GM18858 (cell line): ENCODE results near the gene LCOR.
"Not testable (repeated sequence)": the region's sequence is repeated elsewhere in the genome, so short reads cannot be mapped to it uniquely, and the experiment has no call there.

Experiments used
- ATAC-seq: cut with Tn5 transposase; IDR thresholded peaks from one replicate; pipeline ENCODE4 v1.9.1; 2021; ENCODE audit not compliant: unreplicated experiment

LCOR gene

GRCh38 chr10:96924861-96925260 is 92.8 kb downstream of the LCOR start:
- ATAC-seq, result no peak

- ATAC-seq, result no peak
Observed at GRCh38 chr10:96930469-96930868, 98.4 kb downstream of the LCOR start.

- ATAC-seq, result no peak
Observed at GRCh38 chr10:96935148-96935547, 103.0 kb downstream of the LCOR start.

- no peak for ATAC-seq
Observed at GRCh38 chr10:96935810-96936209, 103.7 kb downstream of the LCOR start.

GRCh38 chr10:96943161-96943560 is 111.1 kb downstream of the LCOR start:
- ATAC-seq, result not testable (repeated sequence)

GRCh38 chr10:96947036-96947435 is 114.9 kb downstream of the LCOR start:
- no peak for ATAC-seq

- ATAC-seq, result no peak
Observed at GRCh38 chr10:96949039-96949683, 117.1 kb downstream of the LCOR start.

- ATAC-seq, result no peak
Observed at GRCh38 chr10:96951954-96952353, 119.9 kb downstream of the LCOR start.

GRCh38 chr10:96955794-96956193 is 123.7 kb downstream of the LCOR start:
- no peak for ATAC-seq

- ATAC-seq, result no peak
Observed at GRCh38 chr10:96958071-96958470, 126.0 kb downstream of the LCOR start.

- ATAC-seq, result no peak
Observed at GRCh38 chr10:96959733-96960132, 127.6 kb downstream of the LCOR start.

- ATAC-seq, result no peak
Observed at GRCh38 chr10:96960872-96961271, 128.8 kb downstream of the LCOR start.

- ATAC-seq, result no peak
Observed at GRCh38 chr10:96964131-96964530, 132.0 kb downstream of the LCOR start.

GRCh38 chr10:96967847-96968246 is 135.7 kb downstream of the LCOR start:
- no peak for ATAC-seq

- no peak for ATAC-seq
Observed at GRCh38 chr10:96968682-96969423, 136.8 kb downstream of the LCOR start.

- no peak for ATAC-seq
Observed at GRCh38 chr10:96971324-96971723, 139.2 kb downstream of the LCOR start.

- no peak for ATAC-seq
Observed at GRCh38 chr10:96972264-96972663, 140.2 kb downstream of the LCOR start.

- ATAC-seq, result no peak
Observed at GRCh38 chr10:96973809-96974747, 142.0 kb downstream of the LCOR start.

- no peak for ATAC-seq
Observed at GRCh38 chr10:96975136-96975535, 143.0 kb downstream of the LCOR start.

- peak; percentile 67 for ATAC-seq
Observed at GRCh38 chr10:96978621-96979154, 146.6 kb downstream of the LCOR start.
